Measurements from ENCODE around the gene USP36.
"Not testable (repeated sequence)": the region's sequence is repeated elsewhere in the genome, so short reads cannot be mapped to it uniquely, and the experiment has no call there.

GRCh38 chr17:78867046-78867445 is 26.4 kb upstream of the USP36 start:
- not testable (repeated sequence) for TF ChIP-seq POLR2A (IDR thresholded peaks at IDR 0.05; ENCODE audit: low read length); GATA1 (IDR thresholded peaks at IDR 0.05; ENCODE audit: low read depth, low read length)

All from erythroblast (primary cell).